D721Med (cell line): Measurements from ENCODE around the gene BPHL.
"Not testable (repeated sequence)": the region's sequence is repeated elsewhere in the genome, so short reads cannot be mapped to it uniquely, and the experiment has no call there.

Experiments used
- DNase-seq: peaks from one replicate; pipeline ENCODE4 v3.0.0; 2011; ENCODE audit warnings: low spot score; ENCODE audit not compliant: insufficient read length
- FAIRE-seq: peaks from 2 replicates; lab custom pipeline; 2011; peaks lifted over from hg19 to GRCh38; lab: Jason Lieb, UNC
- TF ChIP-seq, protein P1 (sequence below): IDR thresholded peaks from 2 replicates; pipeline ENCODE4 v1.5.1; 2012; ENCODE audit warnings: mild to moderate bottlenecking, control low read depth; ENCODE audit not compliant: insufficient read depth; ENCODE audit errors: missing control alignments

BPHL gene

DNA sequence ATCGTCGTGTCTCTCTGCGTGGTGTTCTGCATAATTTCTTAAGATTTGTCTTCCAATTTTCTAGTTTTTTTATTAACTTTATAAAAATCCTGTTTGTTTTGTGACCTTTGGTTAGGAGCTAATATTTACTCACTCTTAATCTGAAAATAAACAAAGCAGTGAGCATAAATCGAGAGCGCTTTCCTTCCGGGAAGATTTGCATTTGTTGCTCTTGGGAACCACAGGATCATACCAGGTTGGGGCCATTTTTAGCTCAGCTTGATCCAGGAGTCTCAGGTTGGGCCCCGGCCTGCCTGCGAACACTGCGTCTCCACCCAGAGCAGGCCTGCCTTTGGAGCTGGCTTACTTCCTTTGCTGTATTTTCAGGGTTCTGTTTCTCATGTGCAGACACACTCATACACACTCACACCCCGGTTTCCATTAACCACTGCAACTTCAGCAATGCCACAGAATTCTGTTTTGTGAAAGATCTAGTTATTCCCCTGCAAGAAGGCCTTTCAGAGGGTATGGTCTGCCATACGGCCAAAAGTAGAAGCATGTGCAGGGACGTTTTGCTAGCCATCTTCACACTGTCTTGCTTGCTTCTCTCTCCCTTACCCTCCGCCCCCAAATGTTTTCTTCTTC lies 17.3 kb downstream of the BPHL start:
- DNase-seq (no peak), FAIRE-seq (no peak)
- TF ChIP-seq, protein P1, sequence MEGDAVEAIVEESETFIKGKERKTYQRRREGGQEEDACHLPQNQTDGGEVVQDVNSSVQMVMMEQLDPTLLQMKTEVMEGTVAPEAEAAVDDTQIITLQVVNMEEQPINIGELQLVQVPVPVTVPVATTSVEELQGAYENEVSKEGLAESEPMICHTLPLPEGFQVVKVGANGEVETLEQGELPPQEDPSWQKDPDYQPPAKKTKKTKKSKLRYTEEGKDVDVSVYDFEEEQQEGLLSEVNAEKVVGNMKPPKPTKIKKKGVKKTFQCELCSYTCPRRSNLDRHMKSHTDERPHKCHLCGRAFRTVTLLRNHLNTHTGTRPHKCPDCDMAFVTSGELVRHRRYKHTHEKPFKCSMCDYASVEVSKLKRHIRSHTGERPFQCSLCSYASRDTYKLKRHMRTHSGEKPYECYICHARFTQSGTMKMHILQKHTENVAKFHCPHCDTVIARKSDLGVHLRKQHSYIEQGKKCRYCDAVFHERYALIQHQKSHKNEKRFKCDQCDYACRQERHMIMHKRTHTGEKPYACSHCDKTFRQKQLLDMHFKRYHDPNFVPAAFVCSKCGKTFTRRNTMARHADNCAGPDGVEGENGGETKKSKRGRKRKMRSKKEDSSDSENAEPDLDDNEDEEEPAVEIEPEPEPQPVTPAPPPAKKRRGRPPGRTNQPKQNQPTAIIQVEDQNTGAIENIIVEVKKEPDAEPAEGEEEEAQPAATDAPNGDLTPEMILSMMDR = no peak

DNA sequence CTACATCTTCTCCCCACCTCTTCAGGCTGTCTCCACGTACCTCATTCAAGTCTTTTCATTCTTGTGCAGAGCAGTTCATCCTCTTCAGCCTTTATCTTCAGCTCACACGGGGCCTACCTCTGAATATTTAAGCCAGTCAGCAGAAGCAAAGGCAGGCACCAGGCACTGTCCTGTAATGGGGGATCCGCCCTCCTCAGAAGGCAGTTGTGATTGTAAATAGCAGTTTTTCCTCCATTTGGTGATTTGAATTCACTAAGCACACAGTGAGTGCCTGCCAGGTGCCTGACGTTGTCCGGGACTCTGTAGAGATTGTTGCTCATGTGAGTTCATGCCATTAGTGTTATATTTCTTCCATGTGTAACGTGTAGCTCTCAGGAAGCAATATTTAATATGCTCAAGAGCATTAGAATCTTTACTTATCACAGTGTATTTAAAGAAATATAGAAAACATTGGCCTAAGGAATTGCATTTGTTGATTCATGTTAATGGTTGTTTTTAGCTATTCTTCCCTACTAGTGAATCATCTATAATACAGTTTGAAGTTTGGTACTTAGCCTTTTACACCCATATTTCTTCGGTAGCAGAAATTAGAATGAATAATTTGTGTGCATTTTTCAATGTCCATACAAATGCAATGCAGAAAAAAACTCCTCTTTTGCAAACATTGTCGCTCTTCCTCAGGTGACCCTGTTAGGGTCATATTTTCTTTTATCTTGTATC lies 17.9 kb downstream of the BPHL start:
- FAIRE-seq = no peak
- DNase-seq = no peak
- TF ChIP-seq, protein P1 = no peak

DNA sequence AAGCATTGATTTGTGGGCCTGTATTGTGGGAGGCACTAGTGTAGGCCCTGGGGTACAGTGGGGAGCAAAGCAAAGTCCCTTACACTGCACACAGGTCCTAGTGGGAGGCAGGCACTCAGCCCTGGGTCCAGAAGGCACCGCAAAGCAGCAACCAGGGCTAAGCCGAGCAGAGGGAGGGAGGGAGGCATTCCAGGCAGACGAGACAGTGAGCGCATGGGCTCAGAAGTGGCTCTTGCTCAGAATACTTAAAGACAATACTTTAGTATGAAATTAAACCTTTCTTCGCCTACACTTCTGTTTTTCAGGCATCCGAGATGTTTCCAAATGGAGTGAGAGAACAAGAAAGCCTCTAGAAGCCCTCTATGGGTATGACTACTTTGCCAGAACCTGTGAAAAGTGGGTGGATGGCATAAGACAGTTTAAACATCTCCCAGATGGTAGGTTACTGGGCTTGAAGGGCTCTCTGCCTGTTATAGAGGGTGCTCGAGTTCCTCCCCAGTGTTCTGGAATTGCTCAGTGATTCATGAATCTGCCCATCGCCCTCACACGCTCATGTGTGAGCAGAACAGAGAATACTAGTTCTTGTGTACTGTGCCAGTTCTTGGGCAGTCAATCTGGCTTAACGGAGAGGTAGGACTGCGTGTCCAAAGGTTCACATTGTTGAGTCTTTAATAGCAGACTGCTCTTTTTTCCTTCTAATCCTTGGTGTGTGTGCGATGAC lies 18.7 kb downstream of the BPHL start:
- DNase-seq = no peak
- FAIRE-seq = no peak
- TF ChIP-seq, protein P1 = no peak

DNA sequence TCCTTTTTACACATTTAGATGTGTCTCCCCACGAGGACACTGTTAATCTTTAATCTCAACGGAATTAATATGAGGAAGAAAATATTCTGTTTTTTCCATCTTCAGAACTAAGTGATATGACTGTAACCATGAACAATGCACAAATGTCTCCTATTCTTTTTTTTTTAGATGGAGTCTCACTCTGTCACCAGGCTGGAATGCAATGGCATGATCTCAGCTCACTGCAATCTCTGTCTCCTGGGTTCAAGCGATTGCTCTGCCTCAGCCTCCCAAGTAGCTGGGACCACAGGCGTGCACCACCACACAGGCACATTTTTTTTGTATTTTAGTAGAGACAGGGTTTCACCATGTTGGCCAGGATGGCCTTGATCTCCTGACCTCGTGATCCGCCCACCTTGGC lies 19.4 kb downstream of the BPHL start:
- not testable (repeated sequence) for FAIRE-seq

DNA sequence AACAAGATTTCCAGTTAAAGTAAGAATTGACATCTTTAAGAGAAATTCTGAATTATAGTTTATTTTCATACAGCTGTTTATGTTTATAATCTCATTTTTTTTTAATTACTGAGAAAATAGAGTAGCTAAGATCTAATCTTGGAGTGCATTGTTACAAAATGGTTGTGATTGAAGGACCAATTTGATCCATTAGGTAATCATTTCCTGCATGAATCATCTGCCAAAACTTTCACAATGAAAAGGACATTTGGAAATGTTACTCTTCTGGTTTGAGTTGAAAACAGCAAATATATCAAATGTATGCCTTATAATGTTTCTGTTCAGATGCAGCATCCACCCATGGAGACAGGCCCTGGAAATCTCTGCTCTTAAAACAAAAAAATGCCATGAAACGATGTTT lies 19.8 kb downstream of the BPHL start:
- TF ChIP-seq, protein P1 = no peak
- FAIRE-seq = no peak
- no peak for DNase-seq

More for the DNA sequence above, 19.4 kb downstream of the BPHL start:
- not testable (repeated sequence) for DNase-seq

DNA sequence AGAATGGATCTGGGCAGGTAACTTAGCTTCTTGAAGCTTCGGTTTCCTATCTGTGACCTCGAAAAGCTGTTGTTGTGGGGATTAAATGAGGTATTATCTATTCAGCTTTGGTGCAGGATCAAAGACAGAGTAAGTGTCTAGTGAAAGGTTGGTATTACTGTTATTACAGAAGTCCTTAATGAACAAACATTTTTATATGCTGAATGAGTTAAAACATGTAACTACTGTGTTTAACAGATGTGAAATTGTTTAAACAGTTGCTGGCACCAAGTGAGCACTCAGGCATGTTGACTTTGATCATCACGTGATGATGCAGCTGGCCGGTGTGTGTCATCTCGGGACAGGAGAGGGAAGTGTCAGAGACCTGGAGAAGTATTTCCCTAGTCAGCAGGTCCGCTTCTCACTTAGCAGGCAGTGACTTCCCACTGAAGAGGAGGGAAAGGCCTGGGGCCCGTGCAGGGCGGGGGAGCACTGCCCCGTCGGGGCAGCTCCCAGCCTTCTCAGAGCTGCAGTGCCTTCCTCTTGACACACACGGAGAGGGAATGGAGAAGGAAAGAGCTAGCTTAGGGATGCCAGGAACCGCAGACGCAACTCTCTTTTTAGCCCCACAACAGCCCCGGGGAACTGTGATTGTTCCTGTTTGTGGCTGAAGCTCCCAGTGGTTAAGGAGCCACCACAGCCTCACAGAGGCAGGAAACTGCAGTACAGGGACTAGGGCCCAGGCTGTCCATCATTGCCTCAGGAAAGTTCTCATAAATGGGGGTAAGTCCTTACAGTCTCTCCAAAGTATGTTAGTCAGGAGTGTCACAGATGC lies 20.8 kb downstream of the BPHL start:
- TF ChIP-seq, protein P1 = no peak
- FAIRE-seq = no peak
- DNase-seq = no peak

DNA sequence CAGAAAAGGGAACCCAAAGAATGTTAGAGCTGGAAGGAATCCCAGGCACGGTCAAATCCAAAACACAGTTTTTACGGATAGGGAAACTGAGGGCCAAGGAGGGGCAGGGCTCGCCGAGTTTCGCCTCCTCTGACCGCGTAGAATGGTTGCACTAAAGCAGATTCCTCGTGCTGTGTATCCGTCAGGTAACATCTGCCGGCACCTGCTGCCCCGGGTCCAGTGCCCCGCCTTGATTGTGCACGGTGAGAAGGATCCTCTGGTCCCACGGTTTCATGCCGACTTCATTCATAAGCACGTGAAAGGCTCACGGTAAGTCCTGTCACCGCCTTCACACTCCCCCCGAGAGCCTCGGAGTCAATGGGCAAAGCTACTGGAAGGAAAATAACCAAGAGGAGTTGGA lies 21.7 kb downstream of the BPHL start:
- DNase-seq = no peak
- TF ChIP-seq, protein P1 = no peak
- no peak for FAIRE-seq
